Dermis blood vessel endothelial cell (primary cell): ENCODE data around the gene TPBGL. TPM values are rescaled to one million over a fixed set of nuclear protein-coding genes. Genes with fewer than 3 reads are reported as not detected.

Source experiments
- DNase-seq: peaks from one replicate; pipeline ENCODE4 v3.0.0; 2010
- total RNA-seq: library from RNA; depleted of rRNA; stranded (reverse); fragments of >200 nt; gene quantifications from 2 replicates; pipeline ENCODE4 v1.2.3, GENCODE V29; 2014

TPBGL gene
- total RNA-seq, 1 donor from 2014 or later = 0.17 TPM

GRCh38 chr11:75246671-75247350 is 6.2 kb downstream of the TPBGL start:
- no peak for DNase-seq

- no peak for DNase-seq
Observed at GRCh38 chr11:75248924-75249256, 8.3 kb downstream of the TPBGL start.

- DNase-seq = no peak
Observed at GRCh38 chr11:75249704-75250103, 9.1 kb downstream of the TPBGL start.

GRCh38 chr11:75254326-75254725 is 13.8 kb downstream of the TPBGL start:
- DNase-seq = no peak

GRCh38 chr11:75260396-75261170 is 20.0 kb downstream of the TPBGL start:
- DNase-seq = peak; percentile 21

- DNase-seq = no peak
Observed at GRCh38 chr11:75261902-75262361, 21.4 kb downstream of the TPBGL start.

GRCh38 chr11:75262436-75262835 is 21.9 kb downstream of the TPBGL start:
- DNase-seq = no peak

- peak; percentile 21 for DNase-seq
Observed at GRCh38 chr11:75262961-75263852, 22.6 kb downstream of the TPBGL start.

GRCh38 chr11:75263944-75264349 is 23.4 kb downstream of the TPBGL start:
- peak; percentile 38 for DNase-seq

- DNase-seq = no peak
Observed at GRCh38 chr11:75264356-75264755, 23.8 kb downstream of the TPBGL start.

GRCh38 chr11:75264971-75265370 is 24.4 kb downstream of the TPBGL start:
- no peak for DNase-seq

GRCh38 chr11:75265851-75266531 is 25.4 kb downstream of the TPBGL start:
- no peak for DNase-seq

GRCh38 chr11:75267171-75267970 is 26.8 kb downstream of the TPBGL start:
- no peak for DNase-seq

GRCh38 chr11:75268626-75269366 is 28.2 kb downstream of the TPBGL start:
- no peak for DNase-seq

GRCh38 chr11:75269367-75269660 is 28.7 kb downstream of the TPBGL start:
- no peak for DNase-seq

GRCh38 chr11:75269896-75270295 is 29.3 kb downstream of the TPBGL start:
- no peak for DNase-seq

- DNase-seq = peak; percentile 26
Observed at GRCh38 chr11:75270896-75271418, 30.4 kb downstream of the TPBGL start.

GRCh38 chr11:75271730-75272129 is 31.2 kb downstream of the TPBGL start:
- DNase-seq = no peak

GRCh38 chr11:75272391-75272790 is 31.8 kb downstream of the TPBGL start:
- DNase-seq = no peak

- DNase-seq = no peak
Observed at GRCh38 chr11:75272821-75273301, 32.3 kb downstream of the TPBGL start.
